AG09319 (cell line): ENCODE data around the gene OR10G4.
"Not testable (repeated sequence)": the region's sequence is repeated elsewhere in the genome, so short reads cannot be mapped to it uniquely, and the experiment has no call there.

Experiments used
- DNase-seq: peaks from one replicate; pipeline ENCODE4 v3.0.0-alpha.2; 2010; ENCODE audit warnings: low read depth; ENCODE audit errors: extremely low read depth
- TF ChIP-seq, protein P1 (sequence below): IDR thresholded peaks from 2 replicates; pipeline ENCODE4 v1.5.1; 2011; ENCODE audit warnings: low read depth, mild to moderate bottlenecking, inconsistent platforms, low read length, moderate library complexity

Gene OR10G4

DNA sequence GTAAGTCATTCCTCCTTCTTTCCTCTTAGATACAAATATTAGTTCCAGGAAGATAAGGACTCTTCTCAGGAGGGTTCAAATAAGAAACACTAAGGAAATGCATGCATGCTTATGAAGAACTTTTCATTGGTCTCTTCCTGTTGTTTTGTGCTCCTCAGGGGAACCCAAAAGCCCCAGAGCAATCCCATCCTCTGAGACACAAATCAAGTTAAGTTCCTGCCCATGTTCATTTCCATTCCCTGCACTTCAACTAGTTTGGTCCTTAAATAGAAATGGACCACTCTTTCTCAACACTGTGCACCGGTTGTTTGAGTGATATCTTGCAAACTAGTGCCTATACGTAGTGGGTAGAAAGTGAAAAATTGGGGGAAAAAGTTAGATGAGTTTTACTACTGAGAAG, at the start of gene OR10G4:
Gene OR10G4 (plus strand): TSS at position 301 of the 400 bp plus-strand sequence. CDS start 2,578 bp downstream, outside the sequence.
- TF ChIP-seq, protein P1, sequence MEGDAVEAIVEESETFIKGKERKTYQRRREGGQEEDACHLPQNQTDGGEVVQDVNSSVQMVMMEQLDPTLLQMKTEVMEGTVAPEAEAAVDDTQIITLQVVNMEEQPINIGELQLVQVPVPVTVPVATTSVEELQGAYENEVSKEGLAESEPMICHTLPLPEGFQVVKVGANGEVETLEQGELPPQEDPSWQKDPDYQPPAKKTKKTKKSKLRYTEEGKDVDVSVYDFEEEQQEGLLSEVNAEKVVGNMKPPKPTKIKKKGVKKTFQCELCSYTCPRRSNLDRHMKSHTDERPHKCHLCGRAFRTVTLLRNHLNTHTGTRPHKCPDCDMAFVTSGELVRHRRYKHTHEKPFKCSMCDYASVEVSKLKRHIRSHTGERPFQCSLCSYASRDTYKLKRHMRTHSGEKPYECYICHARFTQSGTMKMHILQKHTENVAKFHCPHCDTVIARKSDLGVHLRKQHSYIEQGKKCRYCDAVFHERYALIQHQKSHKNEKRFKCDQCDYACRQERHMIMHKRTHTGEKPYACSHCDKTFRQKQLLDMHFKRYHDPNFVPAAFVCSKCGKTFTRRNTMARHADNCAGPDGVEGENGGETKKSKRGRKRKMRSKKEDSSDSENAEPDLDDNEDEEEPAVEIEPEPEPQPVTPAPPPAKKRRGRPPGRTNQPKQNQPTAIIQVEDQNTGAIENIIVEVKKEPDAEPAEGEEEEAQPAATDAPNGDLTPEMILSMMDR = no peak
- DNase-seq = no peak

DNA sequence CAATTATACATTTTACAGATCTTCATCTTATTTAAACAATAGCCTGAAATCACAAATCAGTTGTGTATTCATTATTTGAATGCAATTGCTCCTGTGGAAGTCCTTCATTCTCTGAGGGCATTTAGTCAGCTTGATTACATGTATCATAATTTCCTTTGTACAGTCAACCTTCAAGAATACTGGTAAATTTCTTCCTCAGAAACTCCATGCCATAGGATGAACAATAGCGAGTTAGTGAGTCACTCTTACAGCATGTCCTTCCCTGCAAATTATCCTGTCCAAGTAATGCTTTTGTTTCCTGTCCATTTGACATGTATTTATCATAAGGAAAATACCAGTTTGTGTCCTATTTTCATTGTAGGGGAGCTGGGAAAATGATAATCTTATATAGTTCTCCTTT, 39.0 kb upstream of the OR10G4 start:
- no peak for DNase-seq
- TF ChIP-seq, protein P1 = no peak

DNA sequence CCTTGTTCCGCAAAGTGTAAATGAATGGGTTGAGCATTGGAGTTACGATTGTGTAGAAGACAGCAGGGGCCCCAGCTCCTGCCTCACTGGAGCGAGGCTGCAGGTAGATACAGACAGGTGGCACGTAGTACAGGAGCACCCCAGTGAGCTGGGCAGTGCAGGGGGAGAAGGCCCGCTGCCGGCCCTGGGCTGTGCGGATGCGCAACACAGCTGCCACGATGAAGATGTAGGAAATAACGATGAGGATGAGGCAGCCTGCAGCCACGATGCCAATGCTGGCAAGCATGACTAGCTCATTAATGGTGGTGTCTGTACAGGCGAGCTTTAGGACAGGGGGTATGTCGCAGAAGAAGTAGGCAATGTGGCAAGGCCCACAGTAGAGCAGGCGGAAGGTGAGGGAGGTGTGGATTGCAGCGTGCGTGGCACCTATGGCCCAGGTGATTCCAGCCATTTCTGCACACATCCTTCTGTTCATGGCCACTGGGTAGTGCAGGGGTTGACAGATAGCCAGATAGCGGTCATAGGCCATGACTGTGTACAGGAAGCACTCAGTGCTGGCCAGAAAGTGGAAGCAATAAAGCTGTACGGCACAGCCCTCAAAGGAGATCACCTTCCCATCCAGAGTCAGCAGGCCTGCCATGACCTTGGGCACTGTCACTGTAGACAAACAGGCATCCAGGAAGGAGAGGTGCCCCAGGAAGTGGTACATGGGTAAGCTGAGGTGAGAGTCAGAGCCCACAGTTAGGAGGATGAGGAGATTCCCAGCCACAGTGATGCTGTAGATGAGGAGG, 35.8 kb upstream of the OR10G4 start:
- TF ChIP-seq, protein P1 = no peak
- DNase-seq = no peak

DNA sequence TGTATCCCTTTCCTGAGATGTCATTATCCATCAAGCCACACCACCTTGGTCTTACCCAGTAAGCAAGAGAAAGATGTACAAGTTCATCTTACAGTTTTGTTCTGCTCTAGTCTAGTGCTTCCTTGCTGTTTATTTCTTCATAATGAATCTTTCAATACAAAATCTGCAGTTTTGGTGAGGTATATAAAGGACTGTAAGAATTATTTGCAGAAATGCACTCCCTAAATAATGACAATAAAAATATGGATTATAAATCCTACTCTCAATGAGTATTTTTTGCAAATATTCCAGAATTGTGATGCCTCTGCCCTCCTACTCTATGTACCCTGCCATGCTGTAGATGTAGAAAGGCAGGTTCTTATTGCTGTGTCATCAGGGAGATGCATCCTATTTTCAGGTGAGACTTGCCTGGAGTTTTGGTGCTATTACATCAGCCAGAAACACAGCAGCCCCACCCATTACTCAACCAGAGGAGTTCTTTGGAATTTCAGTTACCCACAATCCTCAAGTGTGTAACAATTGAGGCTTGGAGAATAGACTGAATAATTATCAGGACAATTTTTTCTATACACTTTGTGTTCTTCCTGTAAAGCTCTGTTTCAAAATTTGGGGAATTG, 35.0 kb upstream of the OR10G4 start, which contains the start of gene OR10S1:
Gene OR10S1 (minus strand): TSS at position 51 of the 617 bp plus-strand sequence. CDS start 117 bp downstream, outside the sequence.
- no peak for DNase-seq

DNA sequence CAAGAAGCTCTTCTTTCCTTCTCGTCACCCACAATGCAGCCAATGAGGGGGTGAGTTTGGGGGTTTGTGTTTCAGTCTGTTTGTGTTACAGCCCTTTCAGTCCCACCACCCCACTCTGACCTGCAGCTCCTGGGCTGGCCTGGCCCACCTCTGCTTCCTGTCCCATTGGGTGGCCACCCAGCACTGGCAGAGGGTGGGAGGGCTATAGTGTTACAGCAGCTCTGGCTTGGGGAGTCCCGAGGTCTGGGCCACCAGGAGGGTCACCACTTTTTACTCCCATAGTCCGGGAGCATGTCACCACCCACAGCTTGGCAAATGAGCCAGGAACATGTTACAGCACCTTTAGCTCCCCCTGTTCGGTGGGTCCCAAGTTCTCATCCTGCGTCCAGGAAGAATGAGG, 33.5 kb upstream of the OR10G4 start:
- no peak for DNase-seq
- TF ChIP-seq, protein P1 = no peak

More for the DNA sequence above, 35.0 kb upstream of the OR10G4 start, which contains the start of gene OR10S1:
- TF ChIP-seq, protein P1 = no peak

GRCh38 chr11:123995119-123995518, 17.7 kb upstream of the OR10G4 start, which contains the start of gene OR10G6:
OR10G6 (minus strand) TSS chr11:123995161; CDS start chr11:123995161, 0 bp downstream.
- DNase-seq = no peak
- TF ChIP-seq, protein P1 = no peak

DNA sequence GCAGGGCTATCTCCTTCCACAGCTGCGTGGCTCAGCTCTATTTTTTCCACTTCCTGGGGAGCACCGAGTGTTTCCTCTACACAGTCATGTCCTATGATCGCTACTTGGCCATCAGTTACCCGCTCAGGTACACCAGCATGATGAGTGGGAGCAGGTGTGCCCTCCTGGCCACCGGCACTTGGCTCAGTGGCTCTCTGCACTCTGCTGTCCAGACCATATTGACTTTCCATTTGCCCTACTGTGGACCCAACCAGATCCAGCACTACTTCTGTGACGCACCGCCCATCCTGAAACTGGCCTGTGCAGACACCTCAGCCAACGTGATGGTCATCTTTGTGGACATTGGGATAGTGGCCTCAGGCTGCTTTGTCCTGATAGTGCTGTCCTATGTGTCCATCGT, 3.0 kb downstream of the OR10G4 start:
- not testable (repeated sequence) for DNase-seq
